Central memory CD4-positive, alpha-beta T cell (primary cell): ENCODE results near the gene GYPC.
A peak's percentile ranks its signal among the peaks of the same experiment; 100 is the strongest.

Experiments
- DNase-seq: peaks from one replicate; pipeline ENCODE4 v3.0.0; 2022

Gene GYPC

GRCh38 chr2:126650994-126651393 lies 5.0 kb upstream of the GYPC start:
- DNase-seq: no peak

- DNase-seq: no peak
Observed at GRCh38 chr2:126652323-126652891, 3.6 kb upstream of the GYPC start.

- no peak for DNase-seq
Observed at GRCh38 chr2:126653109-126653508, 2.8 kb upstream of the GYPC start.

- DNase-seq: no peak
Observed at GRCh38 chr2:126653761-126654160, 2.2 kb upstream of the GYPC start.

GRCh38 chr2:126655051-126655450 lies 907 bp upstream of the GYPC start:
- DNase-seq: no peak

- DNase-seq: peak; percentile 24
Observed at GRCh38 chr2:126656431-126657147, 631 bp downstream of the GYPC start.

GRCh38 chr2:126657148-126657635 lies 1.2 kb downstream of the GYPC start:
- peak; percentile 70 for DNase-seq

- DNase-seq: peak; percentile 72
Observed at GRCh38 chr2:126657636-126658318, 1.8 kb downstream of the GYPC start.

- DNase-seq: no peak
Observed at GRCh38 chr2:126658319-126658904, 2.5 kb downstream of the GYPC start.

- peak; percentile 30 for DNase-seq
Observed at GRCh38 chr2:126658905-126659561, 3.1 kb downstream of the GYPC start.

- DNase-seq: no peak
Observed at GRCh38 chr2:126659562-126660467, 3.9 kb downstream of the GYPC start.

GRCh38 chr2:126660971-126661370 lies 5.0 kb downstream of the GYPC start:
- no peak for DNase-seq

GRCh38 chr2:126661702-126662500 lies 5.9 kb downstream of the GYPC start:
- DNase-seq: no peak

- no peak for DNase-seq
Observed at GRCh38 chr2:126662621-126663020, 6.7 kb downstream of the GYPC start.

GRCh38 chr2:126663184-126663963 lies 7.4 kb downstream of the GYPC start:
- DNase-seq: no peak

GRCh38 chr2:126664234-126664633 lies 8.3 kb downstream of the GYPC start:
- DNase-seq: peak; percentile 13

- no peak for DNase-seq
Observed at GRCh38 chr2:126664639-126665038, 8.7 kb downstream of the GYPC start.

GRCh38 chr2:126665483-126665882 lies 9.5 kb downstream of the GYPC start:
- no peak for DNase-seq

- DNase-seq: no peak
Observed at GRCh38 chr2:126668254-126668653, 12.3 kb downstream of the GYPC start.

- DNase-seq: no peak
Observed at GRCh38 chr2:126669772-126670171, 13.8 kb downstream of the GYPC start.
